HG03196 (cell line): Measurements from ENCODE around the gene ELP4.
A peak's percentile ranks its signal among the peaks of the same experiment; 100 is the strongest.
"Not testable (repeated sequence)": the region's sequence is repeated elsewhere in the genome, so short reads cannot be mapped to it uniquely, and the experiment has no call there.

ENCODE experiments used
- ATAC-seq: cut with Tn5 transposase; IDR thresholded peaks from one replicate; pipeline ENCODE4 v1.9.1; 2021; ENCODE audit not compliant: unreplicated experiment

The ELP4 gene

DNA sequence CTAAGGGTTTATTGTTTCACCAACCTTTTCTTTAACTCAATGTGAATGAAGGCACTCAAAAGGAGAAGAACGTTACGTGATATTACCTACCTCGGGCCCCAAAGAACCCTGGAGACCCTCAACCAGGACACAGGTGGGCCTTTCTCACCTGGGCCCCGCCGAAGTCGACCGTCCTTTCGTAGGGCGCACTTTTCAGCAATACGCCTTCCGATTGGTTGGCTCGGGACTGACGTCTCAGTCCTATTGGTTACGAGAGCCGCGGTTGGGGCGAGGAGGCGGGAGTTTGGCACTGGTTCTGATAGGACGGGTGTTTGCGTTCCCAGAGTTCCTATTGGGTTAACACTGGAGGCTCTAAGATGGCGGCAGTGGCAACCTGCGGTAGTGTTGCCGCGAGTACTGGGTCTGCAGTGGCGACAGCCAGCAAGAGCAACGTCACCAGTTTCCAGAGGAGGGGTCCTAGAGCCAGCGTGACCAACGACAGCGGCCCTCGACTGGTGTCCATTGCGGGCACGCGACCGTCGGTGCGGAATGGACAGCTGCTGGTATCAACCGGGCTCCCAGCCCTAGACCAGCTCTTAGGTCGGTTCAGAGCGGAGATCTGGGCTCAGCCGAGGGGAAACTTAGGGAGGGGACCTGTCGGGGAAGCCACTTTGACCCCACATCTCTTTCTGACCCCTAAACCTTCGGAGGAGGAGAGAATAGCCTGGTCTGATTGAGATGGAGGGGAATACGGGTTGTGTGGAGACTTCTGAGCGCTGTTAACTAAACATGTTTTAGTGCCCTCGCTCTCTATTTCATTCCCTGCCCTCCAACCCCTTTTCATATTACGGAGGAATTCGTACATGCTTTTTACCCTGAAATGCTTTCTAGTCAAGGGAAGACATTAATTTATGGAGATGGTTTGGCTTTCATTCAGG is at the start of gene ELP4, which contains the start of gene IMMP1L:
Gene ELP4 (plus strand): TSS at position 339 of the 917 bp plus-strand sequence. CDS start 18 bp downstream, at position 357.
Gene IMMP1L (minus strand): TSS at position 194 of the 917 bp plus-strand sequence. CDS start 46,346 bp downstream, outside the sequence.
- ATAC-seq = peak; percentile 100

DNA sequence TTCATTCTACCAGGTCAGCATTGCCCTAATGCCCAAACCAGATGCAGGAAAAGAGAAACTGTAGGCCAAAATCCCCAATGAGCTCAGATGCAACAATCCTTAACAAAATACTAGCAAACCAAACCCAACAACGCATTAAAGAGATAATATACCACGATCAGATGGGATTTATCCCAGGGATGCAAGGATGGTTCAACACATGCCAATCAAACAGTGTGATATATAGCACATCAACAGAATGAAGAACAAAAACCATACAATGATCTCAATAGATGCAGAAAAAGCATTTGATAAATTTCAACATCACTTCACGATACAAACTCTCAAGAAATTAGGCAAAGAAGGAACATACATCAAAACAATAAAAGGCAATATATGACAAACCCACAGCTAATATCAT is 45.1 kb upstream of the ELP4 start:
- no peak for ATAC-seq

GRCh38 chr11:31474083-31474482 is 35.5 kb upstream of the ELP4 start:
- no peak for ATAC-seq

- no peak for ATAC-seq
Measured at GRCh38 chr11:31477528-31478222, 31.9 kb upstream of the ELP4 start.

DNA sequence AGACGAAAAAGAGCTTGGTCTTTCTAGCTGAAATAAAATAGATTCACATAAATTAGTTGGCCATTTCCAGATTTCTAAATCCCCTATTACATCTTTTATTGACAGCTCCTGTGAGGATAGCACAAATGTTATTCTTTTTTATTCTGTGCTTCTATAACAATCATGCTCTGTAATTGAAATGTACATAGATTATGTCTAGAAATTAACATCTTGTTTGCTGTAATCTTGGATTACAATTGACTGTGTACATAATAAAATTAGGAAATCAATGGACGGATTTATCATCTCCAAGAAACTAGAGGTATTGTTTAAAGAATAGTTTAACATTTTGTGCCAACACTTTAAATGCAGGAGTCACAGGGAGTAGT is 31.4 kb upstream of the ELP4 start:
- ATAC-seq = no peak

GRCh38 chr11:31479066-31479465 is 30.5 kb upstream of the ELP4 start:
- no peak for ATAC-seq

DNA sequence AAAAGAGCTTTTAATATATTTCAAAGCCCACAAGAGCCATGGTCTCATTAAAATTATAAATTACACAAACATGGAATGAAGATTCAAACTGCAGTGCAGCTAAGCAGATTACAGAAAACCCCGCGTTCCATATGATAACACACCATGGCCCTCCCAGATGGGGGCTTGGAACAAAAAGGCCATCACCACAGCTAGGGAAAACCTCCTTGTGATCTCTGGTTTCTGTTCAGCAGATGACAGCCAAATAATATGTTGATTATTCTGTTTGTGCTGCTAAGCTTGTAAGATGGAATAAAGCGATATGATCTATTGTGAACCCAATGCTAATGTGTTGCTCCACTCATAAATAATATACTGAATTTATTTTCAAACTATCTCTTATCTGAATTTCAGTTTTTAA is 28.6 kb upstream of the ELP4 start:
- no peak for ATAC-seq

- no peak for ATAC-seq
Measured at GRCh38 chr11:31484497-31484896, 25.1 kb upstream of the ELP4 start.

DNA sequence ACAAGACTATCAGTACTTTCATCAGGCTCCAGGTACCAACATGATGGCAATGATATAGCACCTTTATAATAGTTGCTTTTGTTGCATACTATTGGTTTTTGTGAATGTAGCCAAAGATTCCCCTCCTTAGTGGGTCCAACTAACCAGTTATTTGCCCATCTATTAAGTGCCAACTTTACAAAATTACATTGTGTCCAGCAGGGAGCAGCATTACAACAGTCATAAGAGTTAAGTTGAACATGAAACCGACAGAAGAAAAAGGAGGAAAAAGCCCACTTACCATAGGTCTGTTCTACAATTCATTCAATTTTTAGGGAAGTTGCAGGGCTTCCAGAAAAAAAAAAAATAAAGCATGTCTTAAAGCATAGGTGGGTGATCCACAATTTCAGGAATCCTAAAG is 21.7 kb upstream of the ELP4 start:
- no peak for ATAC-seq

- no peak for ATAC-seq
Measured at GRCh38 chr11:31492320-31492913, 17.1 kb upstream of the ELP4 start.

- no peak for ATAC-seq
Measured at GRCh38 chr11:31493235-31493634, 16.3 kb upstream of the ELP4 start.

DNA sequence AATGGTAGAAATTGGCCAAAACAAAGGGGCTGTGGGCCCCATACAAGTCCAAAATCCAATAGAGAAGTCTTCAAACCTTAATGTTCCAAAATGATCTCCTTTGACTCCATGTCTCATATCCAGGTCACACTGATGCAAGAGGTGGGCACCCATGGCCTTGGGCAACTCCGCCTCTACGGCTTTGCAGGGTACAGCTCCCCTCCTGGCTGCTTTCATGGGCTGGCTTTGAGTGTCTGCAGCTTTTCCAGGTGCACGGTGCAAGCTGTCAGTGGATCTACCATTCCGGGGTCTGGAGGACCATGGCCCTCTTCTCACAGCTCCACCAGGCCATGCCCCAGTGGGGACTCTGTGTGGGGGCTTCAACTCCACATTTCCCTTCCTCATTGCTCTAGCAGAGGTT is 15.8 kb upstream of the ELP4 start:
- ATAC-seq = not testable (repeated sequence)

DNA sequence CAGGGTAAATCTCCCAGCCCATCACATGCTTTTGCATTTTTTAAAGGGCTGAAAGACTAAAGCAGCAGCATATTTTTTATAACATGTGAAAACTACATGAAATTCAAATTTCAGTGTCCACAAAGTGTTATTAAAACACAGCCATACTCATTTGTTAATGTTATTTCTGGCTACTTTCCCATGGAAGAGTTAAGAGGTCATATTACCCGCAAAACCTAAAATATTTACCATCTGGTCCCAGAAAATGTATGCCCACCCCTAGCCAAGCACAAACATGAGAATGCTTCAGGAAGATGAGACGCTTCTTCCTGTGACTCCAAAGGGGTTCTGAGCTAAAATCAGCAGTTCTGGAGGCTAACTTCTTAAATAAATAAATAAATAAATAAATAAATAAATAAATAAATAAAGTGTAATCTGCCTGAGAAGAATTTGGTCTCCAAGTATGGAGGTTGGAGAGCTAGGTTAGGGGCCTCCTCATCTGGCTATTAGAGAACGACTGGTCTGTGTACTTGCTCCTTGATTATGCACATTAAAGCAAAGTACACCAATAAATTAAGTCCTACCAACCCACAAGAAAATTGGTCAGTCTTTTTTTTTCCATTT is 9.9 kb upstream of the ELP4 start:
- ATAC-seq = no peak

DNA sequence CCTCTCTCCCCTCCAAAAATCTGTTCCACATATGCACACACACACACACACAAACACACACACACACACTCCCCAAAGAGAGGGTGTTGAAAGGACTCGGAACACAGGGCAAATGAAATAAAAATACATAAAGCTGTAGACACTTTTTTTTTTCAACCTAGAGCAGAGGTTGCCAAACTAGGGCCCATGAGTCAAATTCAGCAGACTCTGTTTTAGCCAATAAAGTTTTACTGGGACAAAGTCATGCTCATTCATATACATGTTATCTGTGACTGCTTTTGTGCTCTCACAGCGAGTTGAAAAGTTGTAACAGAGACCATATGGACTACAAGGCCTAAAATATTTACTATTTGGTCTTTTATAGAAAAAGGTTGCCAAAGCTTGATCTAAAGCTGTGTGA is 9.0 kb upstream of the ELP4 start:
- no peak for ATAC-seq

DNA sequence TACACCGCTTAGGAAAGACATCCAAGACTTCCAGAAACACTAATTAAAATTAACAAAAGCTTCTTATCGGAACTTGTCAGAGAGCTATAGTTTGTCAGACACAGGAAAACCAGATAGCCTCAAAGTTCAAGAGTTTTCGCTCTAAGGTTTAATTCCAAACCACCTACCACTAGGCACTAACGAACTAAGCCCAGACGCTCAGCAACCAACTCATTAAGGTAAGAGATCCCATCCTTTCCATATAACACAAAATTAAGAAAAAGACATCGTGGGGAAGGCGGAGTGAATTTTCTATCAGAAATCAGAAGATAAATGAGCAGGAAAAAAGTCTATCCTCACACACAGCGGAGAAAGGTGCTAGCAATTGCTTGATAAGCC is 527 bp upstream of the ELP4 start:
- ATAC-seq = peak; percentile 9

GRCh38 chr11:31512117-31512516 is 2.5 kb downstream of the ELP4 start:
- no peak for ATAC-seq

DNA sequence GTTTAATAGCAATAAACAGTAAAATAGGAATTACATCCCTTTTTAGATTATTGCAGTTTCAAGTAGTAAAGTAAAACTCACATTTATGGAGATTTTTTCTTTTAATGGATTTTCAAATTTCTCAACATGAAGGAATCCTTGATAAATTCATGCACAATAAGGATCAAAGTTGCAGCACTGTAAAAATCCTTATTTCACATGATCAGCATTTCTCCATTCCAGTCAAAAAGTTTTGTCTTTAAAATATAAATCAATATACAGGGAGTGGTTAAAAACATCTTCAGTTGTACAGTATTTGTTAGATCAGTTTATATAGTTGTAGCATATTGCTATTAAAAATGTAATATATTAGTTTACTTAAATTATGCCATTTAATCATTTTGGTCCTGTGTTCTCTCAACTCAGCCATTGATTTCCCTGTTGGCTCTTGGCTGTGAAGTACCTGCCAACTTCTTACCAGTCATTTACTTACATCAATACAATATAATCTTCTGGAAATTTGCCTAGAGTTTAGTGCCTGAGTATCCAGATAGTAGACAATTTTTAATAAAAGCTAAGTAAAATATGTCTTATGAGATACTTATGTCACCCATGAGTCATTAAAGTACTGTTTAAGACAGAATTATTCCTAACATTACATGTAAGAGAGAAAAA is 12.1 kb downstream of the ELP4 start:
- ATAC-seq = no peak

- no peak for ATAC-seq
Measured at GRCh38 chr11:31529189-31529588, 19.6 kb downstream of the ELP4 start.

DNA sequence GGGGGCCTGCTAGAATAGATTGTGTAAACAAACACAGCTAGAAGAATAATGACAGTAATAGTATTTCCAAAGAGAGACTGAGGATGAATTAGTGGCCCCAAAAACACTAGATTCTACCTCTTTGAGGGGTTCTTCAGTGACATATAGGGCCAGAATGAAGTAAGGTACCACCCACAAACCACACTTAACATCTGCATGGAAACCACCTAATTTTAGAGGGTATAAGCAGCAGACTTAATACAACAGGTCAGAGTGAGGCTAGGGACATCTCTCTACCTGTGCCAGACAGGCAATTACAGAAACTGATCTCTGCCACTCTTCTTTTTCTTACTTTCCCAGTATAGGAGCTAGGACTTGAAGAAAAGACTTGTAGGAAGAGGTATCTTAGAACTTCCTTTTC is 20.1 kb downstream of the ELP4 start:
- no peak for ATAC-seq

- no peak for ATAC-seq
Measured at GRCh38 chr11:31531293-31531692, 21.7 kb downstream of the ELP4 start.

DNA sequence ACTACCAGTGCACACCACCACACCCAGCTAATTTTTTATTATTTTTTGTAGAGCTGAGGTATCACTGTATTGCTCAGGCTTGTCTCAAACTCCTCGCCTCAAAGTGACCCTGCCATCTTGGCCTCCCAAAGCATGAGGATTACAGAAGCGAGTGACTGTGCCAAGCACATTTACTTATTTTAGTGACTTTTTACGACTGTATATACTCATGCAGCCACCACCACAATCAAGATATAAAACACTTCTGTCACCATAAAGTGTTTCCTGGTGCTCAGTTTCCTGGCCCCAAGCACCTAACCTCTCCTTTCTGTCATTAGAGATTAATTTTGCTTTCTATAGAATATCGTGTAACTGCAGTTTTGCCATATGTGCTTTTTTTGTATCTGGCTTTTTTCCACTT is 25.9 kb downstream of the ELP4 start:
- no peak for ATAC-seq
